K562 (cell line): ENCODE measurements around the gene WDR90. TPM values are rescaled to one million over a fixed set of nuclear protein-coding genes. Genes with fewer than 3 reads are reported as not detected.
A peak's percentile ranks its signal among the peaks of the same experiment; 100 is the strongest.

Source experiments
- ATAC-seq: fragments of 200-7000 bp; cut with Tn5 transposase; 3 replicates; pipeline ENCODE4 v1.9.1; 2020; ENCODE audit warnings: moderate library complexity
- BruUV-seq: library from RNA; stranded (reverse); fragments of 400-500 nt; replicated peaks from 2 replicates; lab custom pipeline; 2021; lab: Mats Ljungman, UMichigan
- CTCF ChIA-PET: fragments of 300-600 bp; formaldehyde crosslinking; extraction: SDS; loops from one replicate; lab custom pipeline; 2021; ENCODE audit warnings: low intra/inter-chr PET ratio; lab: Yijun Ruan, JAX
- POLR2A ChIA-PET: fragments of 300-600, 350-650 bp; sonication (Branson Sonifier 250); formaldehyde crosslinking; extraction: SDS; loops from one replicate; lab custom pipeline; 2021; ENCODE audit warnings: antibody characterized with exemption, inconsistent platforms; lab: Yijun Ruan, JAX
- DNase-seq, 4 experiments: peaks; one replicate each; pipeline versions ENCODE4 v3.0.0 to v3.0.0-alpha.2; 2011 to 2018; ENCODE audit warnings: low spot score in 3 of 4, mixed read lengths in 3 of 4; ENCODE audit errors: extremely low read depth in 1 of 4
- FAIRE-seq: peaks from 2 replicates; lab custom pipeline; 2011; peaks lifted over from hg19 to GRCh38; lab: Jason Lieb, UNC
- H2AFZ ChIP-seq: 2 replicates; pipeline ENCODE4 v1.6.0; 2011; ENCODE audit warnings: low read depth, low read length, control low read depth, inconsistent platforms
- H3K27ac ChIP-seq: fragments of 200-600 bp; 3 replicates; pipeline ENCODE4 v1.8.0; 2011; ENCODE audit warnings: low read depth, mild to moderate bottlenecking, control low read depth, inconsistent platforms, low read length, moderate library complexity, mixed read lengths; ENCODE audit errors: extremely low read depth
- H3K27me3 ChIP-seq, 2 experiments: fragments of 300-600 bp in 1 of 2; 2 replicates in 1 of 2; 3 replicates in 1 of 2; pipeline versions ENCODE4 v1.6.0 to v1.8.0; 2011; ENCODE audit warnings: inconsistent platforms in 2 of 2, low read length in 2 of 2, mild to moderate bottlenecking in 1 of 2, mixed read lengths in 1 of 2, moderate library complexity in 1 of 2; ENCODE audit not compliant: control insufficient read depth in 2 of 2, insufficient read depth in 2 of 2
- H3K36me3 ChIP-seq: fragments of 300-600 bp; 3 replicates; pipeline ENCODE4 v1.8.0; 2011; ENCODE audit warnings: mild to moderate bottlenecking, low read length, inconsistent platforms; ENCODE audit not compliant: control insufficient read depth, insufficient read depth
- H3K4me1 ChIP-seq, 2 experiments: fragments of 200-600 bp in 1 of 2; replicated peaks in 1 of 2; 2 replicates in 1 of 2; 3 replicates in 1 of 2; pipeline versions ENCODE4 v1.5.1 to v1.8.0; 2011; ENCODE audit warnings: inconsistent platforms in 2 of 2, low read length in 2 of 2, mild to moderate bottlenecking in 1 of 2, mixed read lengths in 1 of 2, moderate library complexity in 1 of 2; ENCODE audit not compliant: control insufficient read depth in 2 of 2, insufficient read depth in 2 of 2
- H3K4me2 ChIP-seq: 2 replicates; pipeline ENCODE4 v1.6.1; 2011; ENCODE audit warnings: low read length, control low read depth, inconsistent platforms, mixed read lengths; ENCODE audit not compliant: insufficient read depth
- H3K4me3 ChIP-seq: fragments of 200-600 bp; sonication (generic), shearing (Covaris generic); 2 replicates; pipeline ENCODE4 v1.5.1; 2016; ENCODE audit warnings: control low read depth, inconsistent platforms
- H3K79me2 ChIP-seq: fragments of 200-600 bp; 3 replicates; pipeline ENCODE4 v1.8.0; 2011; ENCODE audit warnings: low read length, inconsistent platforms; ENCODE audit not compliant: control insufficient read depth, insufficient read depth
- H3K9ac ChIP-seq, 2 experiments: 2 replicates each; pipeline versions ENCODE4 v1.6.0 to v1.6.1; 2011; ENCODE audit warnings: low read depth in 2 of 2, low read length in 2 of 2, control low read depth in 1 of 2, inconsistent platforms in 1 of 2, mild to moderate bottlenecking in 1 of 2, mixed read lengths in 1 of 2; ENCODE audit not compliant: insufficient read depth in 1 of 2
- H3K9me1 ChIP-seq: one replicate; pipeline ENCODE4 v1.6.0; 2011; ENCODE audit warnings: inconsistent platforms, mild to moderate bottlenecking, low read length, moderate library complexity; ENCODE audit not compliant: control insufficient read depth, insufficient read depth
- H3K9me3 ChIP-seq: replicated peaks from 2 replicates; pipeline ENCODE4 v1.5.1; 2011; ENCODE audit warnings: low read depth, low read length, inconsistent platforms; ENCODE audit not compliant: control insufficient read depth, insufficient read depth
- H4K20me1 ChIP-seq: replicated peaks from 2 replicates; pipeline ENCODE4 v1.6.1; 2011; ENCODE audit warnings: low read length, inconsistent platforms, mixed read lengths; ENCODE audit not compliant: control insufficient read depth, insufficient read depth
- ARHGAP35 ChIP-seq: fragments of 450-650 bp; IDR thresholded peaks from 2 replicates; pipeline ENCODE4 v1.6.1; 2018; ENCODE audit not compliant: partially characterized antibody
- CREM ChIP-seq: IDR thresholded peaks from 2 replicates; pipeline ENCODE4 v1.6.1; 2014; ENCODE audit warnings: antibody characterized with exemption, low read depth
- MEF2A ChIP-seq: IDR thresholded peaks from 2 replicates; pipeline ENCODE4 v1.6.1; 2011; ENCODE audit warnings: low read depth, mild to moderate bottlenecking, low read length, moderate library complexity; ENCODE audit not compliant: control insufficient read depth
- SAFB ChIP-seq: fragments of 200-400 bp; formaldehyde crosslinking; IDR thresholded peaks from 2 replicates; pipeline ENCODE4 v1.6.1; 2017; ENCODE audit warnings: low read depth, low read length, borderline replicate concordance
- VEZF1 ChIP-seq: fragments of 200-800 bp; sonication (Bioruptor generic); IDR thresholded peaks from 2 replicates; pipeline ENCODE4 v1.6.1; 2017; ENCODE audit warnings: missing genetic modification characterization, missing compliant biosample characterization
- WHSC1 ChIP-seq: IDR thresholded peaks from one replicate; pipeline ENCODE4 v1.6.1; 2012; ENCODE audit warnings: low read length, control low read depth, inconsistent platforms
- ZNF584 ChIP-seq: fragments of 200-800 bp; sonication (Bioruptor generic); IDR thresholded peaks from 2 replicates; pipeline ENCODE4 v1.6.1; 2016; ENCODE audit warnings: low read depth, mild to moderate bottlenecking, missing genetic modification characterization, missing compliant biosample characterization
- WGBS: fragments of 100-300 bp; shearing (Covaris generic); methylation state at CpG from one replicate; pipeline ENCODE4 v1.1.6; 2016; ENCODE audit warnings: low coverage, mixed read lengths; ENCODE audit not compliant: insufficient coverage; ENCODE audit errors: missing lambda C conversion rate; 5-methylcytosine and 5-hydroxymethylcytosine counted together
- in situ Hi-C: fragments of 300-500 bp; cut with MboI; formaldehyde crosslinking; loops from 4 replicates; pipeline ENCODE4 v1.15.0; 2018; ENCODE audit warnings: inconsistent platforms, mixed read lengths
- intact Hi-C: fragments of 100-400 bp; cut with micrococcal nuclease; formaldehyde crosslinking; loops from 2 replicates; pipeline ENCODE4 v1.14.2; 2022
- polyA plus RNA-seq, 8 experiments: library from polyadenylated mRNA; depleted of rRNA in 4 of 8; stranded (reverse) in 5 of 8; unstranded in 3 of 8; fragments of >200 nt; fragmentation: Nextera tagmentation in 2 of 8; fragmentation: Illumina TruSeq in 1 of 8; extraction: Ambion mirVana in 2 of 8; extraction: Trizol in 1 of 8; gene quantifications; 2 replicates each; pipeline versions ENCODE4 v1.2.1 to v1.2.3, GENCODE V29; 2011 to 2014; ENCODE audit warnings: inconsistent platforms in 1 of 8, missing spikeins in 1 of 8
- total RNA-seq, 7 experiments: library from RNA; depleted of rRNA in 6 of 7; stranded (reverse); fragments of >200 nt in 6 of 7; fragmentation: Illumina TruSeq in 2 of 7; extraction: Trizol in 2 of 7; gene quantifications; 2 replicates each; pipeline versions ENCODE4 v1.2.1 to v1.2.3, GENCODE V29; 2011 to 2021; ENCODE audit warnings: low replicate concordance in 1 of 7

WDR90 gene
- total and polyA plus RNA-seq, 9 of the 15 experiments (the other 6 are each of a cell fraction or from before 2014, with no cell fraction given), result 0.44 to 12.6 (median 3.3) TPM

- no peak overlapping the region; the same call in 1 of the 2 replicates for H3K4me3 ChIP-seq
- no TSS peak for BruUV-seq
- WGBS, result 75% methylated on average over 11 of the region's 37 CpGs
- H3K27me3 ChIP-seq, result peaks cover 2 to 7% of the 10 kb centered on the region in 2 experiments; a peak in 2 of 5 replicates
- H2AFZ ChIP-seq, result no peak overlapping the region
- peaks cover 16% of the 10 kb centered on the region; the same call in 2 of the 3 replicates for H3K79me2 ChIP-seq
- peaks cover 12 to 67% of the 10 kb centered on the region in 2 experiments for H3K4me1 ChIP-seq
- peak in 2 of 4 experiments; percentile 40 to 42 for DNase-seq
- H3K9ac ChIP-seq, result no peak overlapping the region
- no peaks in the 10 kb centered on the region for H3K9me3 ChIP-seq
- H3K9me1 ChIP-seq, result peaks cover 5% of the 10 kb centered on the region
- H3K4me2 ChIP-seq, result no peak overlapping the region
- ATAC-seq, result no peak
- POLR2A ChIA-PET, result interaction anchor here (0.6 kb wide), 1 partner anchor 20 kb away, joined by 3 read pairs; no protein-coding TSS in a partner anchor
- H3K36me3 ChIP-seq, result peaks cover 6% of the 10 kb centered on the region; the same call in 1 of the 3 replicates
- TF ChIP-seq ARHGAP35 (no peak), WHSC1 (no peak), ZNF584 (CRISPR knock-in tag) (no peak), CREM (no peak), VEZF1 (peak; percentile 17; the same call in 1 of the 2 replicates), MEF2A (no peak), SAFB (0 out of 2 replicates have a peak, but pooled peaks have one; percentile 5)
- TF ChIP-seq, all 486 proteins: peak for 2
- intact Hi-C loops, result no loop called here
- CTCF ChIA-PET, result no interaction called here
- H3K27ac ChIP-seq, result no peak overlapping the region
- FAIRE-seq, result no peak
- in situ Hi-C loops, result no loop called here
- H4K20me1 ChIP-seq, result no peaks in the 10 kb centered on the region
Observed at GRCh38 chr16:693766-694165, 44.6 kb downstream of the WDR90 start.
